ENCODE data around the gene GPATCH4. TPM values are rescaled to one million over a fixed set of nuclear protein-coding genes. Genes with fewer than 3 reads are reported as not detected.
A peak's percentile ranks its signal among the peaks of the same experiment; 100 is the strongest.
"Not testable (repeated sequence)": the region's sequence is repeated elsewhere in the genome, so short reads cannot be mapped to it uniquely, and the experiment has no call there.

GPATCH4 gene
- total RNA-seq, 1 donor from 2014 or later = 26.2 TPM

DNA sequence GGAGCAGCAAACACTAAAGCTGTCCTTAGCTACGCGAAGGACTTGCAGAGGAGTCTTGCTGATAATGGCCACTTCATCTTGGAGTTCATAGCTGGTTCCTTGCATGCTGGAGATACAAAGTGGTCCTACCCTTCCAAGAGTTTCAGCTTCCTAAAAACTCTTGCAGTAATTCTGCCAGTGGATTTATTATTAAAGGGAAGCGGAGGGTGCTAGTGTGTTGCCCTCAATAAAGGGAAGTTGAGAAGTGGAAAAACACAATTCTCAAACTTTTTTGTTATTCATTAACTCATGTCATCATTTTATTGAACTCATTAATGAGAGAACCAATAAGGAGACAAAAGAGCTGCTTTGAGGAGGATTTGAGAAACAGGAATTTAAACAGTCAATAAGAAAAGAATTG, 11.4 kb upstream of the GPATCH4 start:
- no peak for DNase-seq (ENCODE audit: low spot score, unreplicated experiment)
- H3K36me3 Mint-ChIP-seq (ENCODE audit: insufficient read depth) = no peaks in the 10 kb centered on the region
- H3K27me3 Mint-ChIP-seq = peaks cover 23% of the 10 kb centered on the region
- peaks cover 11% of the 10 kb centered on the region for H3K4me1 Mint-ChIP-seq (ENCODE audit: low read depth)
- no peak overlapping the region for H3K27ac Mint-ChIP-seq
- H3K9me3 Mint-ChIP-seq (ENCODE audit: low read depth) = no peaks in the 10 kb centered on the region
- no peak overlapping the region for H3K4me3 Mint-ChIP-seq (ENCODE audit: low read depth)
- TF ChIP-seq CTCF (IDR thresholded peaks at IDR 0.05; ENCODE audit: unreplicated experiment) = no peak

DNA sequence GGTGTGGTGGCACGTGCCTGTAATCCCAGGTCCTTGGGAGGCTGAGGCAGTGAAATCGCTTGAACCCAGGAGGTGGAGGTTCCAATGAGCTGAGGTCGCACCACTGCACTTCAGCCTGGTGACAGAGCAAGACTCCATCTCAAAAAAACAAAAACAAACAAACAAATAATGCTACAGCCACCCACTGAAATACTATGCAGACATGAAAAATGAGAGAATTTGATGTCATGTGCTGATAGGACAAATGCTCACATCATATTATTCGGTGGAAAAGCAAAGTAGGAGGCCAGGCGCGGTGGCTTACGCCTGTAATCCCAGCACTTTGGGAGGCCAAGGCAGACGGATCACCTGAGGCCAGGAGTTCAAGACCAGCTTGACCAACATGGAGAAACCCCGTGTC, 8.8 kb upstream of the GPATCH4 start:
- H3K27ac Mint-ChIP-seq; H3K9me3 Mint-ChIP-seq (ENCODE audit: low read depth); H3K36me3 Mint-ChIP-seq (ENCODE audit: insufficient read depth); H3K4me1 Mint-ChIP-seq (ENCODE audit: low read depth); DNase-seq (ENCODE audit: low spot score, unreplicated experiment); H3K4me3 Mint-ChIP-seq (ENCODE audit: low read depth): not testable (repeated sequence)
- H3K27me3 Mint-ChIP-seq = peaks cover 11% of the 10 kb centered on the region

DNA sequence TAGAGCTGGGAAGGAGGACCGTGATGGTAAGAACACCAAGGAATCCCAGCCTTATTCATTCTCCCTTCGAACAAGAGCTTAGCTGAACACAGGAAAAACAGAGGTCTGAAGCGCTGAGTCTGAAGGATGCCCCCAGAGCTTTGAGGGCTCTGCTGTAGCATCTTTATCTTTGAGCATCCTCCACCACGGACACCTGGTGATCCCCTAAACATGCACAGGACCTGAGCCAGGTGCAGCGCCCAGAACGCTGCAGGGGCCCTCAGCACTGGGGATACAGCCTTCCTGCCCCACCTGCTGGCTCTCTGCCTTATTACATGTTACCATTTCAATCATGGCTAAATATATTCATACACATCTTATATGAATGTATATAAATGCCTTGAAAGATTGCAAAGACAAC, 7.7 kb upstream of the GPATCH4 start:
- H3K9me3 Mint-ChIP-seq (ENCODE audit: low read depth) = no peaks in the 10 kb centered on the region
- peaks cover 11% of the 10 kb centered on the region for H3K27me3 Mint-ChIP-seq
- H3K4me1 Mint-ChIP-seq (ENCODE audit: low read depth) = peaks cover 7% of the 10 kb centered on the region
- no peaks in the 10 kb centered on the region for H3K36me3 Mint-ChIP-seq (ENCODE audit: insufficient read depth)
- no peak overlapping the region for H3K4me3 Mint-ChIP-seq (ENCODE audit: low read depth)
- peak; percentile 68 for TF ChIP-seq CTCF (IDR thresholded peaks at IDR 0.05; ENCODE audit: unreplicated experiment)
- peak; percentile 28 for DNase-seq (ENCODE audit: low spot score, unreplicated experiment)
- no peak overlapping the region for H3K27ac Mint-ChIP-seq

DNA sequence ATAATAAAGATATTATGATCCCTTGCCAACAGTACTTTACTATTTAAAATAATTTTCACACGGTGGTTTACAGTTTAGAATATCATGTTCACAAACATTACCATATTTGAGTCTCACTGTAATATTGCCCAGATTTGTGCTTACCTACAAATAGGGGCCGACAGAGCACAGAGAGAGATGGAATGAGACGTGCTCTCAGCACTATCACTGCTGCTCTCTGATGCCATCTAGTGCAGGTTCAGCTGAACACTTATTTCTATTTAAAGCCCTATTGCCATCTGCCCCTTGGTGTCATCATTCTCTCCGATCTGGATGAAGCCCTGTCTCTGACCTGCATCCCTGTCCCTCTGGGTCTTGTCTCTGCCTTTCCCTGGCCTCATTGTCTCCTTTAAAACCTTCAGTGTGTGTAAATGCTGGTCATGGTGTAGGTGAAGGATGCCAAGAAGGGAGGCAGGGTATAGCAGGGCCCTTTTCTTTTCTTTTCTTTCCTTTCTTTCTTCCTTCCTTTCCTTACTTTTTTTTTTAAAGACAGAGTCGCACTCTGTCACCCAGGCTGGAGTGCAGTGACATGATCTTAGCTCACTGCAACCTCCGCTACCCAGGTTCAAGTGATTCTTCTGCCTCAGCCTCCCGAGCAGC, 6.9 kb upstream of the GPATCH4 start:
- peak; percentile 68 for TF ChIP-seq CTCF (IDR thresholded peaks at IDR 0.05; ENCODE audit: unreplicated experiment)
- no peak for DNase-seq (ENCODE audit: low spot score, unreplicated experiment)
- Mint-ChIP-seq H3K27ac (no peak overlapping the region), H3K27me3 (peaks cover 11% of the 10 kb centered on the region), H3K4me3 (ENCODE audit: low read depth) (no peak overlapping the region), H3K4me1 (ENCODE audit: low read depth) (peaks cover 7% of the 10 kb centered on the region), H3K36me3 (ENCODE audit: insufficient read depth) (no peaks in the 10 kb centered on the region), H3K9me3 (ENCODE audit: low read depth) (no peaks in the 10 kb centered on the region)

- H3K4me3 Mint-ChIP-seq (ENCODE audit: low read depth); H3K36me3 Mint-ChIP-seq (ENCODE audit: insufficient read depth); H3K4me1 Mint-ChIP-seq (ENCODE audit: low read depth); H3K27me3 Mint-ChIP-seq; H3K9me3 Mint-ChIP-seq (ENCODE audit: low read depth); H3K27ac Mint-ChIP-seq; DNase-seq (ENCODE audit: low spot score, unreplicated experiment): not testable (repeated sequence)
Observed at GRCh38 chr1:156607344-156607743, 6.1 kb upstream of the GPATCH4 start.

DNA sequence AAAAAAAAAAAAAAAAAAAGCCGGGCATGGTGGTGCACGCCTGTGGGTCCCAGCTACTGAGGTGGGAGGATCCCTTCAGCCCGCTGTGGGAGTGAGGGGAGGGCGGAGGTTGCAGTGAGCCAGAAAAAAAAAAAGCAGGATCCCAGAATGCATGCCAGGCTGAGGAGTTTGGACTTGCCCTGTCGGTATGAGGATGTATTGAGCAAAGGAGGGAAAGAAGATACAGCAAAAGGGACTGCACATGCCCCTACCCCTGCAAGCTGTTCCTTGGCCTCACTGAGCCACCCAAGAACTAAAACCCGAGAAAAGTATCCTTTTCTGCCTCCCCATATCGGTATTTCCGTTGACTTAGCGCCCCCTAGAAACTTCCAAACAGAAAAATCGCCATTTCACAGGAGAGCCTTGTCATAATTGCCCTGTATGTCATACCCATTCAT, 1.3 kb upstream of the GPATCH4 start:
- H3K9me3 Mint-ChIP-seq (ENCODE audit: low read depth) = no peaks in the 10 kb centered on the region
- H3K4me3 Mint-ChIP-seq (ENCODE audit: low read depth) = peak overlapping the region; percentile 16
- H3K27ac Mint-ChIP-seq = no peak overlapping the region
- peaks cover 7% of the 10 kb centered on the region for H3K4me1 Mint-ChIP-seq (ENCODE audit: low read depth)
- no peaks in the 10 kb centered on the region for H3K27me3 Mint-ChIP-seq
- H3K36me3 Mint-ChIP-seq (ENCODE audit: insufficient read depth) = peaks cover 3% of the 10 kb centered on the region
- TF ChIP-seq CTCF (IDR thresholded peaks at IDR 0.05; ENCODE audit: unreplicated experiment) = peak; percentile 22
- no peak for DNase-seq (ENCODE audit: low spot score, unreplicated experiment)
